ENCODE results near the gene MMEL1.
"Not testable (repeated sequence)": the region's sequence is repeated elsewhere in the genome, so short reads cannot be mapped to it uniquely, and the experiment has no call there.

Gene MMEL1

DNA sequence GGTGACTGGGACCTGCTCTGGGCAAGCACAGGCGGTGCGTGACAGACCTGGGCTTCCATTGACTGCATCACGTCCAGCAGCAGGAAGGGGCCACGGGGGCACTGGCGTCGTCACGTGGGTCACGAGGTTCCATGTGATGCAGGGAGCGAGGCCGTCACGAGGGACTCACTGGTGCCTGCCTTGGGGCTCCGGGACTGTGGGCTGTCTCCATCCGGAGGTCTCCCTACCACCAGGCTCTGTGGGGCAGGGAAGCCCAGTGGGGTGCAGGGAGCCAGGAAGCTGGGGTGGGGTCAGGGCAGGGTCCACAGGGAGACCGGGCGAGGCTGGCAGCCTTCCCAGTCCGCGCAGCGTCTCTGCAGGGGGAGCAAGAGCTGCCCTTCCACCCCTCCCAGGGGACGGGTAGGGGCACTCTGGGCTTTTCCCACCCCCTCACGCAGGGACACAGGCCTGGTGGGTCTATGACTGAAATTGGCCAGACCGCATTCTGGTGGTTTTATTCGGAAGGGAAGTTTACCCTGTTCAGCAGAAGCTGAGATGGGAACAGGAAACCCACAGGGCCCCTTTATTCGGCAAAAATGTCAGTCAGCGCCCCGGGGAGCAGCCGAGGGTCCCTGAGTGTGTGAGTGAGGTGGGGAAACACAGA lies 77.1 kb downstream of the MMEL1 start:
- peak; percentile 75 for DNase-seq

DNA sequence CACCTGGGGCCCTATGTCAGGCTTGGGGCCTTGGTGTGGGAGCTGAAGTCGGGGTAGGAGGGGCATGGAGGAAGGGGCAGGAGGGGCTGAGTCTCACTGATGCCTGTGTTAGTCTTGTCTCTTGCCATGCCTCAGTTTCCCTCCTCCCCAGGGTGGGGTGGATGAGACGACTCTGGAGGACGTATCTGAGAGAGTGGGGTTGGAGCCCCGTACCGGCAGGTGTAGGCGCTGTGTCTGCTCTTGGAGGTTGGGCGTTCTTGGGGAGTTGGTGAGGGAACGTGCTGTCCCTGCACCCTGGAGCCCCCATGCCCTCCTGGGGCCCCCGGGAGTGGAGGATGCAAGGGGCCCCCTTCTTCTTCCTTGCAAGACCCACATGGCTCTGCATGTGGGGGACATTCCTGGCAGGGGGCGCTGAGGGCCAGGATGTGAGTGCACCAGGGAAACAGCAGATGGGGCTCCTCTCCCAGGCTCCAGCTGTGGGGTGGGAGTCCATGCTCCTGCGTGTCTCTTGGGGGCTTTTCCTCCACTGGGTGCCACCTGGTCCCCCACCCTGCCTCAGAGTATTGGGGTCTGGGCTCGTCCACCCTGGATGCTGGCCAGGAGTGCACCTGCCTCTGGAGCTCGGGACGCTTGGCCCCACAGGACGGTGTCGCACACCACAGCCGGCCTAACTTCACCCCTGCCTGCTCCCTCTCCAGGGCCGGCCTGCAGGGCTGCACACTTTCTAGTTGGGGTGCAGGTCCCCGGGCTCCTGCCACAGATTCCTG lies 78.0 kb downstream of the MMEL1 start:
- peak; percentile 62 for DNase-seq

DNA sequence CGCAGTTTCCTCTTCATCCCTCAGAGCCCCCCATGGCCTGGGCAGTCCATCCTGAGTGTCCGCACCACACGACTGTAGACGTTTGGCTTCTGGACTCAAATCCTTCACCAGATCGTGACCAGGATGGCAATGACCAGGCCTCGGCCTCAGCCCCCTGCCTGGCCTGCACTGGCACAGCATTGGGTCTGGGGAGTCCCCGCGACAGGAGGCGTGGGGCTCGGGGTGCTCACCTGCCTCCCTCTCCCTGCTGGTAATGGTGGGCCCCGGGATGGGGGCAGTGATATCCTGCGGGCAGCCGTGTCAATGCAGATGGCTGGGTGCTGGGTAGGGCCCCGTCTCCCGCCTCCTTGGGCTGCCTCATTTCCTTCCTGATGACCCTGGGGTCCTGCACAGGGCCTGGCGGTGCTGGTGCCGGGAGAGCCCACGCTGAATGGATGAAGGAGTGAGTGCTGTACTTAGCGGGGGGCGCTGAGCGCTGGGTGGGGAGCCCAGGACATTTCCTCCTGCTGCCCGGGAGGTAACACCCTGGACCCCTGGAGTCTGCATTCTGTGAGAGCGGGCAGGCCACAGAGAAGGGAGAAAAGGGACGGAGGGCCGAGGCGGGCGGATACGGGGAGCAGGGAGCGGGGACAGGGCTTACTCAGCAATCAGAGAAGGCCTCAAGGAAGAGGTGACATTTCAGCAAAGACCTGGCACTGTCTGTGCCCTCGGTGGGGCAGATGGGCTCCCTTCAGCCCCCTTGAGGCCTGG lies 78.8 kb downstream of the MMEL1 start:
- DNase-seq = no peak

DNA sequence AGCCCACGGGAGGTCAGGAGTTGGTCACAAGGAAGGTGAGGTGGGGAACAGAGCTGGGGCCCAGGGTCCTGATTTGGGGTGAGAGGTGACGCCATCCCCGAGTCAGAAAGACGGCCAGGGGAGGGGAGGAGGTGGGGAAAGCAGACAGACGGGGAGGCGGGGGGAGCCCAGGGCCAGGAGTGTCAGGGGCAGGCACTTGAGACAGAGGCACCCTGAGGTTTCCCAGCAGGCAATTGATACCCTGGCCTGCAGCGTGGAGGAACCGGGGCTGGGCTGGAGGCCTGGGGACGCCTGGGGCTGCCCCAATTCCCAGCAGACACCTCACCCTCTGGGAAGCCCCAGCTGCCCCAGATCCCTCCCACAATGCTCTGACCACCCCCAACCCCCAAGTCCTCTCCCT lies 79.7 kb downstream of the MMEL1 start:
- DNase-seq = not testable (repeated sequence)

DNA sequence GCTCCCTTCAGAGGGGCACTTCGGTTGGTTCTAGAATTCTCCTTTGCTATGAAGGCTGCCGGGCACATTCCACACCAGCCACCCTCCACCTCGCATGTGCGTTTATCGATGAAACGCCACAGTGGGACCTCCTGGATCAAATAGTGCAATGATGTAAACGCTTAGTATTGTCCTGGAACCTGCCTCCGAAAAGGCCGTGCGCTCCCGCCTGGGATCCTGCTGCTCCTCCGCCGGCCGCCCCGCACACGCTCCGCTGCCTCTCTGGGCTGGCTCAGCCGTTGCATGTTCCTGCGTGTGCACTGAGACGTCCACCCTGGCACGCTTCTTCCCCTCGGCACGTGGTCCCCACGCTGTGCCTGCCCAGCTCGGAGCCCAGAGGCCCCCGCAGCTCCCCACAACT lies 80.6 kb downstream of the MMEL1 start:
- no peak for DNase-seq

DNA sequence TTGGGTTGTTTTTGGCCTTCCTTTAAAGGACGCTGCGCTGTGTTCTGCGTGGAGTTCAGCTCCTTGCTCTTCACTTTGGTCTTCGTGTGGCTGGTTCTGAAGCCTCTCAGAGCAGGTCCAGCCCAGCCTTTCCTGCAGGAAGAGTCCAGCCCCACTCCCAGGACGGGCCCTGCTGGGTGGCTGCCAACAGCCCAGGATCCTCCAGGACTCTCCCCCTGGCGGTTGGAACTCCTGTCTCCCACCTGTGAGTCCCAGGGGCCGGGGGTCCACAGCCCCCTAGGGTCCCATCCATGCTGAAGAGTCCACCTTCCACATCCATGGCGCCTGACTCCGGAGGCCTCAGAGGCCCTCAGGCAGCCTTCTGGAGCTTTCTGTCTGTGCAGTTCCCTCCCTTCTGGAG lies 81.3 kb downstream of the MMEL1 start:
- not testable (repeated sequence) for DNase-seq

DNA sequence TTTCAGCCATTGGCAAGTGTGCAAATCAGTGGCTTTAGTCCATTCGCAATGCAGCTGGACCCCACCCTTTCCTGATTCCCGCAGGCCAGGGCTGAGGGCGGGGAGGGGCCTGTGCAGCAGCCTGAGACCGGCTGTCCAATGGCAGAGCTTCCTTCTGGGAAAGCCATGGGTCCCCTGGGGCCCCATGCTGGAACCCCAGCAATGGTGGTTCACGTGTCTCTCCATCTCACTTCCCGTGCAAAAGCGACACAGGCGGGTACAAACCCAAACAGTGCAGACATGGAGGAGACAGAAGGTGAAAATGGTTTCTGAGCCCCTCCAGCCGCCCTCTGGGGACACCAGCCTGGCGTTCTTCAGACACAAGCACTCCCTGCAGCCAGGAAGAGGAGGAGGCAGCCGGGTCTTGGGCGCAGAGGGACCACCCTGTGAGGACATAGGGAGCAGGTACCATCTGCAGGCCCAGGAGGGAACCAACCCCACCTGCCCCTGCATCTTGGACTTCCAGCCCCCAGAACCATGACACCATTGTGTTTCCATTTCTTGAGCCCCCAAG lies 82.4 kb downstream of the MMEL1 start:
- not testable (repeated sequence) for DNase-seq

DNA sequence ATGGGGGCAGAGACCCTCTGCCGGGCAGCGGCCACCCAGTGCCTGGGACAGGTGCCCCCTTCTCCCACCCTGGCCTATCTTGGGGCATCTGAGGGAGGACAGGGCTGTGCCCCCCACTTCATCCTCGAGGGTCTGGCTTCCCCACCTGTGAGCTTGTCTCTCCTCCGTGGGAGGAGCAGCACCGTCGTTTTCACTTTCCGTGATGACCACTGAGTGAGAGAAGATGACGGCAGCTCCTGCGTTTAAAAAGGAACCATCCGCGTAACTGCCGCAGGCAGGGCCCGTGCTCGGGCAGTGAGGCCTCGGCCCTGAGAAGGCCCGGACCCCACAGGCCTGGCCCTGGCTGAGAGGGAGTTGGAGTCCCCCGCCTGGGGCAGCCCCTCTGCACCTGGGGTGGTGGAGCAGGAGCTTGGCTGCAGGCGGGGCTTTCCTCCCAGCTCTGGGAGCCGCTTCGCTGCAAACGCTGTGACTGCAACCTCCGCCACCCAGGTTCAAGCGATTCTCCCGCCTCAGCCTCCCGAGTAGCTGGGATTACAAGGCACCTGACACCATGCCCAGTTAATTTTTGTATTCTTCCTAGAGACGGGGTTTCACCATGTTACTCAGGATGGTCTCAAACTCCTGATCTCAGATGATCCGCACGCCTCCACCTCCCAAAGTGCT lies 83.3 kb downstream of the MMEL1 start:
- not testable (repeated sequence) for DNase-seq

DNA sequence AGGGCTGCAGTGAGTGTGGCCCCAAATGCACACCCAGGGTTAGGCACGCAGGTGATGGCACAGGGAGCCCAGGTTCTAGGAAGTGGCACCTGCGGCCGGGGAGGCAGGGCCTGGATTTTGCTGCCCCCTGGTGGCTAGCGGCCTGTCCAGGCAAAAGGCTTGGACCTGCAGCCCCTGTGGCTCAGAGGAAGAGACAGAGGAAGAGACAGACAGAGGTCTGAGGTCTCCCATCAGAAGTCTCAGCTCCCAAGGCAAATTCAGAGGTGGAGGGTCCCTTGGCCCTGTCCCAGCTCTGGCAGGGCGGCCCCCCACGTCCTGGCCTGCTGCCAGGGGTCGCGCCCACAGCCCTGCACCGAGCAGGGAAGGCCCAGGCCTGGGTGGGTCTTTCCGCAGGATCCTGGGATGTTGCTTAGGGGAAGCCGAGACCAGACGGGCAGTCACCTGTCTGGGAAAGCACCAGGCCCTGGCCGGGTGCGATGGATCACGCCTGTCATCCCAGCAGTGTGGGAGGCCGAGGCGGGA lies 84.7 kb downstream of the MMEL1 start:
- peak; percentile 88 for DNase-seq

DNA sequence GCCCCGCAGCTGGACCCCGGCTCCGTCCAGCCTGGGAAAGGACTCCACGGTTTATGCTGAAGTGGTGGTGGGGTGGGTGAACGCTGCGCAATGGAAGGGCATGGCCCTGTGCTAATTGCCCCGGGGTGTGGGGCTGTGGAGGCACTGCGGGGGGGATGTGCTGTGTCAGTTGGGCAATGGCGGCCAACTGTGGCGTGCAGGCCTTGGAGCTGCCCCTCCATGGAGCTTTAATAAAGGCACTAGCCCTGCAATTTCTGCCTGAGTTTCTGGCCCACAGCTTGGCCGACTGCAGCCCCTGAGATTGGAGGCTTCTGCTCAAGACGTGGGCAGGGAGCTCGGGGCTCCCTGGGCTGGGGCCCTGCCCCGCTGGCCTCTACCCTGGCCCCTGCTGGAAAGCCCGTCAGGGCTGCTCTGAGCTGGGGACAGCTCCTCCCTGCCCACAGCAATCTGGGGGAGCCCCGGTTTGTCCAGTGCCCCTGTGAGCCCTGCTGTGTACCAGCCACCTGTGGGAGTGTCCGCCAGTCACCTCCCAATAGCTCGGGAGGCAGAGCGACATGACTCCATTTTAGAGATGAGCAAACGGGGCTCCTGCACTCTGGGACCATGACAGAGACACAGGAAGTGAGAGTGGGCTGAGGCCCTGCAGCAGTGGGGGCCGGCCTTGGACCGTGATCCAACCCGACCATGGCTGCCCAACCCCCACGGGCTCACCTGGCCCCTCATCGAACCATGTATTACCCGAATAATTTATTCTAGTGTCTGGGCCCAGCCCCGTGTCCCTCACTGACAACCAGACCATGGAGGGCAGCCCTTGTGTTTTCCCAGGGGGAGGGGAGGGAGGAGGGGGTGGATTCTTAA lies 85.4 kb downstream of the MMEL1 start:
- DNase-seq = peak; percentile 59

DNA sequence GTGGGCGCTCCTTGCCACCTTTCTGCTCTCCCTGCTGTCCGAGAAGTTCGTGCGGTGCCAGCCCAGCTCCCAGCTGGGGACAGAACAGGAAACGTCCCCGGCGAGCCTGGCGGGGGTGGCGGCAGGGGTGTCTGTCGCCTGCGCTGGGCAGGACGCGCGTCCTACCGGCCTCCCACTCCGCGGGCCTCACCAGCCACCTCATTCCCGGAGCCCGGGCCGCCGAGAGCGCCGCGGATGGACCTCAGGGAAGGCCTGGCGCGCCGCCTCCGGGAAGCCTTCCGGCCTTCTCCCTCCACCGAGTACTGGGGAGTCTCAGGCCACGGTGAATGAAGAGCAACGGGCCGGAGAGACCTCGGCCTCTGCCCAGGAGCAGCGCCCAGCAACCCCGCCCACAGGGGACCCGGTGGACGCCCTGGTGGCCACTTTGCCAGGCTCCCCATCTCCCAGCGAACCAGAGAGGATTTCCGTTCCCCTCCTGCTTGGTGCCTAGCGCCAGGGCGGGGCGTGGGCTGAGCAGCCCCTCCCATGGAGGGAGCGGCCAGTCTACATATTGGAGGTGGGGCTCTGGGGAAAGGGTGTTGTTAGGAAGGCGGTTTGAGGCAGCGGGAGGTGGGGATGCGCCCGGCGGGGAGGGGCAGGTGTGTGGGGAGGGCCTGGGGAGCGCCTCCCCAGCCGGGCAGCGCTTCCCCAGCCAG lies 86.2 kb downstream of the MMEL1 start:
- DNase-seq = peak; percentile 91

DNA sequence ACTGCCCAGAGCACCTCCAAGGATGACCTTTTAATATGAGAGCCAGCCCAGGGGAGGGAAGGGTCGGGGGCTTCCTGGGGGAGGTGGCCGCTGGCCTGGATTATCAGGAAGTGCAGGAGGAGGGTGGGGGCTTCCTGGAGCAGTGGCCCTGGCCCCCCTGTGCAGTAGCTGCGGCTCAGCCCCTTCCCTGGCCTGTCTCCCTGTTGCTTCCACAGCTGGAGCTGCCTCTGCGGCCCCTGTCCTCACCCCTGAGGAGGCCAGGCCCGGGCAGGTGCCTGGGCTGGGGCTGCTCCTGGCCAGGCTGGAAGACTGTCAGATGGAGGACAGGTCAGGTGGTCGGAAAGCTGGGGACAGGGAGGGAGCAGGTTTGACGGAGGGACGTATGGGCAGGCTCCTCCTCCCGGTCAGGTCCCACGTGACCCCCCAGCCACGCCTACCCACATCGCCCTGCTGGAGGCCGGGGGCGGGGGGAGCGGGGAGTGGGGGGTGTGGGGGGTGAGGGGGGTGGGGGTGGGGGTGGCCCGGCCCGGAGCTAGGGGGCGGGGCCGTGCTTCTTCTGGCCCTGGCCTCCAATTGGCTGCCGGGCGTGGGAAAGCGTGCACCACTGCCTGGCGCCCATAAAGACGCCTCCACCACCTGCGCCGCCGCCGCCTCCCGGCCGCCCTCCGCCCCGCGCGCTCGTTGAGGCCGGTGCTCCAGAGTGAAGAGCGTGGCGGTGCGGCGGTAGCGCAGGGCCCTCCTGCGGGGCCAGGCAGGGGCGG lies 86.9 kb downstream of the MMEL1 start:
- peak; percentile 94 for DNase-seq

DNA sequence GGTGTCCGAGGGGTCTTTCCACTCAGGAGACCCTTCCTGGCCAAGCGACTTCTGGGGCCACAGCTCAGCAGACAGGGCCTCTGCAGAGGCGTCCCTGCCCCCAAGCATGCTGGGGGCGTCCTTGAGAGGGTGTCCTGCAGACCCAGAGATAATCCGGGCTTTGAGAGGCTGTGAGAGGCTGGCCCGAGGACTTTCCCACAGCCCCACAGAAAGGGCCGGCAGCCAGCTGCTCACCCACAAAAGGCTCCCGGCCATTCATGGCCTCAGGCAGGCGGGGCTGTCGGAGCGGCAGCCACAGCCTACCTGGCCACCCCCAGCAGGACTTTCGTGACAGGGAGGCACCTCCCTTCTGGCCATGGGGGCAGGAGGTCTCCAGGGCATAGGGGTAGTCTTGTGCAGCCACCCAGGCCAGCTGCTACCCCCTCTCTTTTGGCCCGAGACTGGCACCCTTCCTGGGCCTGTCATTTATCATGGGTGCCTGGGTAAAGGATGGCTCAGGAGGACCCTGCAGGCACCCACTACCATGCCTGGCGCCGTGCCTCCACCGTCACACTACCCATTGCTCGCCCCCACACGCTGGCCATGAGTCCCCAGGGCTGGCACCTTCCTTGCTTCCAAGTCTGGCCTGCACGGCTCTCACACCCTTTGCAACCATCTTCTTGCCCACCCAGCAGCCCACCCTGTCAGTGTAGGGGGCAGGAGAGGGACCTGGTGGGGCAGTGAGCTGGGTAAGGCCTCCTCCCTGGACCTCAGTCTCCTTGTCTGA lies 87.8 kb downstream of the MMEL1 start:
- no peak for DNase-seq

DNA sequence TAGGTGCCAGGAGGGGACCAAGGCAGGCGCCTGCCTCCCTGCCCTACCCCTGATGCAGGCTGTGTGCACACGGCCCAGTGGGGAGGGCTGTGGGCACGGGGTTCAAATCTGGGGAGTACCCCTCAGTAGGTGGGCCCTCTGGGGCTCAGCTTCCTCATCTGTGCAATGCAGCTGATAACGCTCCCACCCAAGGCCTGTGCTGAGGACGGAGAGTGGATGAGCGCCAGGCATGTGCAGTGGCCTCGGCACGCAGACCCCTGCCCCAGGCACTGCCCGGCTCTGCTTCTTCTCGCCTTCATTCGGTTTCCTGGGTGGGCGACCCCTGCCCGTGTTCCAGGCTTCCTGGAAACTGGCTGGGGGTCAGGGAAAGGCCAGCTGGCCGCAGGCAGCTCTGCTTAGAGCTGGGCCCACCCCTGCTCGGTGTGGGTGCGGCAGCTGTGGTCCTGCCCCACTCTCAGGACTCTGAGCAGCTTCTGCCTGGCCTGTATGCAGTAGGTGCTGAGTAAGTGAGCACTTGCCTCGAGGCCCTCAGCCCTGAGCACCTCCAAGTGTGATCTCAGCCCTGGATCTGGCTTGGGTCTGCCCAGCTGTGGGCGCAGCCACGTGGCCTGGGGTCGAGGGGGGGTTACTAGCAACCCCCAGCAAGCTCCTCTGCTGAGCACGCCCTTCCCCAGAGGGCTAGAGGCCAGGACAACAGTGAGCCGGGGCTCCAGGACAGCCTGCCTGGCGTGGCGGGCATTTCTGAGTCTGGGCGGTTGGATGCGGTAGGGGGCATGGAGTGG lies 88.5 kb downstream of the MMEL1 start:
- no peak for DNase-seq

DNA sequence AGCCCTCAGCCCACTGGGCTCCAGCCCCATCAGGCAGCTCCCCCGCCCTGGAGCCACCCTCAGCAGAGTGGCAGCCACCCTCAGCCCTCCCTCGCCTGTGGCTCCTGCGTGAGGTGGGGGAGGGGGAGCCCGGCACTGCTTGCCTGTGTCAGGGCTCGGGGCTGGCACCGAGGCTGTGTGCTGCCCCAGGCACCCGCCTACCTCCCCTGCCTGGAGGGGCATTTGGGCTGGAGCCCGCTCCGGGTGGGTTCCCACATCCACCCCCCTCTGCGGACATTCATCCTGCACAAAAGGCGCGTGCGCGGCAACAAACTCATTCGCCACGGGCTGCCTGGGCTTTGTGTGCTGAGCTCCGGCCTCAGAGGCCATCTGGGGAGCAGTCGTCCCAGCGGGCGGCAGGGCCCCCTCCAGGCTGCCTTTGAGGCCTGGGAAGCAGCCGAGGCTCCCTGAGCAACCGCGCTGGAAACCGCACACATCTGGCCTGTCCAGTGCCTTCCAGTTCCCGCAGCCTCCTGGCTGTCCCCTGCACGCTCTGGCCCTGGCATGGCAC lies 89.2 kb downstream of the MMEL1 start:
- DNase-seq = peak; percentile 54

DNA sequence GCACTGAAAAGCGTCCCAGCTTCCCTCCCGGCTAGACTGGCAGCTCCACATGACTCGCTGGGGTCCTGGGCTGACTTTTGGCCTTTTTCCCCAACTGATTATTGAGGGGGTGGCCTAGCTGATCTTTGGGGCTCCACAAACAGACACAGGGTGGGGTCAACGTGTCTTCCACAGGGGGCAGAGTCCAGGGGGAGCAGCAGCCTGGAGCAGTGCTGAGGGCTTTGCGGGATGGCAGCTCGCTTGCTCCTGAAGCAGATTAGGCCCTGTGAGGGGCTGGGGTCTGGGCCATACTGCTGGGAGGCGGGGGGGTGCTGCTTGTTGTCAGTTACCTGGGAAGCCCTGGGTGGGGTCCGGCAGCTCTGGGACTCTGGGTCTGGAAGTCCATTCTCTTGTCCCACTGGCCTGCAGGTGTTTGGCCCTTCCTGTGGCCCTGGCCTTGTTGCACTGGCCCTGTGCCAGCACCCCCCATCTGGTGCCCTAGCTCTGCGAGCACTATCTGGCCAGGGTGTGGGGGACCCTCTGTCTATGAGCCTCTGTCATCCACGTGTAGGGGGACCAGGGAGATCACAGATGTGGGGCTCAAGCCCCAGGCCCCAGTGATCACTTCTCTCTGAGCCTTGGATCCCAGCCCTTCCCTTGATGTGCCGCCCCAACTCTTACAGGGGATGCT lies 90.4 kb downstream of the MMEL1 start:
- DNase-seq = no peak

DNA sequence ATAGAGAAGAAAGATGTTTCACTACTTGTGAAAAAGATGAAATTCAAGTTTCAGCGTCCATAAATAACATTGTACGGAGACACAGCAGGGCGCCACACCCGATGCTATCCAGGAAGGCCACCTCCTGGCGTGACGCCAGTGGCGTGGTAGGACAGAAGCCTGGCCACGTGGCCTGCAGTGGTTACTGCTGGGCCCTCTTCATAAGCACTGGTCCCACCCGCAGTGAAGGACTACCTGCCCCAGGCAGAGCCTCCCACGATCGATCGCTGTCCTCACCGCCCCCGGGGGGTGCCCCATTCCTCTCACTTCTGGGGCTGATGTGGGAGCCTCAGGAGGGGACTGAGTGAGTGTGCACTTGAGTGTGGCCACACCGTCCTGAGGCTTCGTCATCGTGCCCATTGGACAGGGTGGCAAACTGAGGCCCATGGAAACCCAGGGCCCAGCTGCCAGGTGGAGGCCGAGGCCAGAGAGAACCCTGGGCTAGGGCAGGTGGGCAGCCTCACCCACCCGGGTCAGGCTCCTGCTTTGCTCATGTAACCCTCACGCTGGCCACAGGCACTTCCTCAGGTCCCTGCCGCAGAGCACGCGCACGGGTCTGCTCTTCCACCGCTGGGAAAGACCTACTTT lies 91.1 kb downstream of the MMEL1 start:
- DNase-seq = no peak
